HepG2 (cell line): ENCODE measurements around the gene MEGF6. TPM values are rescaled to one million over a fixed set of nuclear protein-coding genes. Genes with fewer than 3 reads are reported as not detected.
A peak's percentile ranks its signal among the peaks of the same experiment; 100 is the strongest.

Experiments
- ATF5 ChIP-seq: sonication (generic); formaldehyde crosslinking; IDR thresholded peaks from 2 replicates; pipeline ENCODE4 v1.4.0; 2020; ENCODE audit warnings: mild to moderate bottlenecking, low read depth, missing genetic modification reagents
- DBP ChIP-seq: sonication (generic); formaldehyde crosslinking; IDR thresholded peaks from 2 replicates; pipeline ENCODE4 v1.4.0; 2020; ENCODE audit warnings: missing genetic modification reagents; ENCODE audit errors: not compliant biosample characterization
- DMAP1 ChIP-seq: IDR thresholded peaks from 2 replicates; pipeline ENCODE4 v1.6.1; 2016
- FOXJ3 ChIP-seq: sonication (generic); formaldehyde crosslinking; IDR thresholded peaks from 2 replicates; pipeline ENCODE4 v1.4.0; 2020; ENCODE audit warnings: missing genetic modification reagents, mild to moderate bottlenecking, borderline replicate concordance
- GLMP ChIP-seq: sonication (generic); formaldehyde crosslinking; IDR thresholded peaks from 2 replicates; pipeline ENCODE4 v1.9.0; 2021; ENCODE audit warnings: missing genetic modification reagents, mild to moderate bottlenecking, borderline replicate concordance
- HNRNPL ChIP-seq: fragments of 200-400 bp; formaldehyde crosslinking; IDR thresholded peaks from 2 replicates; pipeline ENCODE4 v1.6.1; 2017; ENCODE audit warnings: mild to moderate bottlenecking, low read depth, low read length
- KAT8 ChIP-seq: IDR thresholded peaks from 2 replicates; pipeline ENCODE4 v1.6.1; 2016; ENCODE audit warnings: missing genetic modification reagents, missing compliant biosample characterization
- KDM4B ChIP-seq: sonication (generic); formaldehyde crosslinking; IDR thresholded peaks from 2 replicates; pipeline ENCODE4 v1.4.0; 2020; ENCODE audit warnings: missing genetic modification reagents
- MLXIP ChIP-seq: sonication (generic); formaldehyde crosslinking; IDR thresholded peaks from 2 replicates; pipeline ENCODE4 v1.9.0; 2021; ENCODE audit warnings: missing genetic modification reagents, borderline replicate concordance
- MTERF4 ChIP-seq: sonication (generic); formaldehyde crosslinking; IDR thresholded peaks from 2 replicates; pipeline ENCODE4 v1.8.0; 2023; ENCODE audit warnings: mild to moderate bottlenecking, missing genetic modification reagents
- NR2C2 ChIP-seq: sonication (generic); formaldehyde crosslinking; IDR thresholded peaks from 2 replicates; pipeline ENCODE4 v1.4.0; 2020; ENCODE audit warnings: missing genetic modification reagents, mild to moderate bottlenecking, moderate library complexity, borderline replicate concordance
- RXRB ChIP-seq: IDR thresholded peaks from 2 replicates; pipeline ENCODE4 v1.6.1; 2016; ENCODE audit warnings: borderline replicate concordance, missing genetic modification reagents, missing compliant biosample characterization
- TFDP1 ChIP-seq: IDR thresholded peaks from 2 replicates; pipeline ENCODE4 v1.6.1; 2016; ENCODE audit warnings: missing compliant biosample characterization, missing genetic modification reagents, borderline replicate concordance
- ZKSCAN5 ChIP-seq: sonication (generic); formaldehyde crosslinking; IDR thresholded peaks from 2 replicates; pipeline ENCODE4 v1.5.1; 2020; ENCODE audit warnings: mild to moderate bottlenecking, missing genetic modification reagents
- ZNF331 ChIP-seq: sonication (generic); formaldehyde crosslinking; IDR thresholded peaks from 2 replicates; pipeline ENCODE4 v1.4.0; 2020; ENCODE audit warnings: missing genetic modification reagents
- ZNF562 ChIP-seq: sonication (generic); formaldehyde crosslinking; IDR thresholded peaks from 2 replicates; pipeline ENCODE4 v1.8.0; 2022; ENCODE audit warnings: missing genetic modification reagents, borderline replicate concordance
- ZNF710 ChIP-seq: sonication (generic); formaldehyde crosslinking; IDR thresholded peaks from 2 replicates; pipeline ENCODE4 v1.5.0; 2020; ENCODE audit warnings: mild to moderate bottlenecking, missing genetic modification reagents, borderline replicate concordance
- ZNF792 ChIP-seq: IDR thresholded peaks from 2 replicates; pipeline ENCODE4 v1.6.1; 2016
- polyA plus RNA-seq, 8 experiments: library from polyadenylated mRNA; depleted of rRNA in 3 of 8; stranded (reverse) in 7 of 8; unstranded in 1 of 8; fragments of >200 nt; fragmentation: Illumina TruSeq in 4 of 8; extraction: Trizol in 4 of 8; gene quantifications; 2 replicates each; pipeline versions ENCODE4 v1.2.1 to v1.2.3, GENCODE V29; 2011 to 2016; ENCODE audit warnings: low read depth in 4 of 8, missing spikeins in 1 of 8, mixed read lengths in 1 of 8; ENCODE audit not compliant: insufficient read depth in 1 of 8
- total RNA-seq, 5 experiments: library from RNA; depleted of rRNA; stranded (reverse); fragments of >200 nt; fragmentation: Illumina TruSeq; extraction: Trizol; gene quantifications; 2 replicates each; pipeline ENCODE4 v1.2.3, GENCODE V29; 2016; ENCODE audit warnings: low read depth in 1 of 5

MEGF6 gene
- total and polyA plus RNA-seq, 2 of the 13 experiments (the other 11 are each of a cell fraction or from before 2014, with no cell fraction given): 1.9 TPM

- TF ChIP-seq GLMP (CRISPR knock-in tag): no peak
- TF ChIP-seq HNRNPL: peak; percentile 80; the same call in 1 of the 2 replicates
- TF ChIP-seq DMAP1: peak; percentile 19; the same call in 1 of the 2 replicates
- TF ChIP-seq ZKSCAN5 (CRISPR knock-in tag): 0 out of 2 replicates have a peak, but pooled peaks have one; percentile 32
- no peak for TF ChIP-seq ZNF562
- TF ChIP-seq FOXJ3 (CRISPR knock-in tag): no peak
- TF ChIP-seq MLXIP (CRISPR knock-in tag): no peak
- no peak for TF ChIP-seq KDM4B (CRISPR knock-in tag)
- no peak for TF ChIP-seq ZNF792 (CRISPR knock-in tag)
- TF ChIP-seq TFDP1 (CRISPR knock-in tag): peak; percentile 16; the same call in 1 of the 2 replicates
- TF ChIP-seq DBP (CRISPR knock-in tag): no peak
- TF ChIP-seq NR2C2 (CRISPR knock-in tag): 0 out of 2 replicates have a peak, but pooled peaks have one; percentile 37
- peak; percentile 20; the same call in 1 of the 2 replicates for TF ChIP-seq RXRB
- no peak for TF ChIP-seq ZNF331
- no peak for TF ChIP-seq ATF5 (CRISPR knock-in tag)
- TF ChIP-seq KAT8 (CRISPR knock-in tag): no peak
- no peak for TF ChIP-seq ZNF710 (CRISPR knock-in tag)
- no peak for TF ChIP-seq MTERF4 (CRISPR knock-in tag)
Measured at GRCh38 chr1:3457910-3458883, 153.1 kb downstream of the MEGF6 start (continued).
